GM12892 (cell line): ENCODE data around the gene COL23A1.

ENCODE experiments used
- POLR2A ChIP-seq: IDR thresholded peaks from 2 replicates; pipeline ENCODE4 v1.6.1; 2011; ENCODE audit warnings: low read depth, low read length, control low read depth
- POLR2AphosphoS5 ChIP-seq: IDR thresholded peaks from 2 replicates; pipeline ENCODE4 v1.6.1; 2011; ENCODE audit warnings: low read depth, low read length, control low read depth
- TAF1 ChIP-seq: IDR thresholded peaks from 2 replicates; pipeline ENCODE4 v1.6.1; 2011; ENCODE audit warnings: low read depth, mild to moderate bottlenecking, control low read depth, low read length, borderline replicate concordance

DNA sequence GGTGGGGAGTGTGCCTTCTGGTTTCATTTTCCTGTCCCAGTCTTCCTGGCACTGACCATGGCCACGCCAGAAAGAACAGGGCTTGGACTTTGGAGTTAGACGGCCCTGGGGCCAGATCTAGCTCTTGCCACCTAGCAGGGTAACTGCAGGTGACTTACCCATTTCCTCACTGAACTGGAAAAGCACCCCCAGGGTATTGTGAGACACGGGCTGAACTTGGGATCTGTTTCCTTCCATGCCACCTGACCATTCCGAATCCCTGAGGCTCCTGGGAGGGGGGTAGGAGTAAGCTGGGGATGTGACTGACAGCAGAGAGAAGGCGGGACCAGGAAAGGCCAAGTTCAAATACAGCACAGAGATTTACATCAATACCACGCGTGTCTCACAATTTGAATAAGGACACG, 376.4 kb downstream of the COL23A1 start:
- TF ChIP-seq POLR2AphosphoS5: no peak
- no peak for TF ChIP-seq POLR2A
- no peak for TF ChIP-seq TAF1
